Hippocampal formation (tissue), 2 donors: Measurements from ENCODE around the gene FTO.

Experiments
- DNase-seq, 2 donors: peaks; one replicate each; lab custom pipeline; 2025; lab: John Stamatoyannopoulos, UW

FTO gene

DNA sequence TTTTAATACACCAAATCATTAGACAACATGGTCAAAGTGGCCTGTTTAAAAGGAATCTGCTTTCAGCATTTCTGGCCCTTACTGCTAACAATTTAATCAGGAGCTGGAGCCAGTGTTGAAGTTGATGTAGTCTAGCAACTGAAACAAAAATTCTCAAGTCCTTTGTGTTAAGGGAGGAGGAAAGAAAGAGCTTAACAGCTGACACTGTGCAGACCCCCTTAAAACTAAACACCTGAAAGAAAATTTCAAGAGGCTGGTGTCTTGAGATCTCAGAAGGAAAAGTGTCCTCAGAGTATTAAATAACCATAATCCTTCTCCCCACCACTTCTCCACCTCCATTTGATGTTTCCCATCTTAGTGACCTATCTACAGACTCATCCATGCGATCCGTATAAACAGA is 232.1 kb downstream of the FTO start:
- DNase-seq = no peak

DNA sequence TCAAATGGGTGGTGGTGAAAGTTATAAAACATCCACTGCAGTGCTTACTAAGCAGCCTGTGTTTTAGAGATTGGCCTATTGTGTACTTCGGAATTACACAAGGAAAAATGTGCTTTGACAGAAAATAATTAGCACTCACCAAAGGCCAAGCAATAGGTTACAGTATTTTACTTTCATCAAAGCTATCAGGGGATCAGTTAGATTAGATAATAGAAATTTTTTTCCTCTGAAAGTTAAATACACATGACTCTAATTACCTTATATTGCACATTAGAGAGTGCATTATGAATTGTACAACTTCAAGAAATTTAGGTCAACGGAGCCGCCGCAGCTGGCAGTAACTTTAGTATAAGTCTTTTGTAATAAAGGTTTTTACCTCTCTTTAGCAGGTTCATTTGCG is 232.6 kb downstream of the FTO start:
- DNase-seq = no peak

DNA sequence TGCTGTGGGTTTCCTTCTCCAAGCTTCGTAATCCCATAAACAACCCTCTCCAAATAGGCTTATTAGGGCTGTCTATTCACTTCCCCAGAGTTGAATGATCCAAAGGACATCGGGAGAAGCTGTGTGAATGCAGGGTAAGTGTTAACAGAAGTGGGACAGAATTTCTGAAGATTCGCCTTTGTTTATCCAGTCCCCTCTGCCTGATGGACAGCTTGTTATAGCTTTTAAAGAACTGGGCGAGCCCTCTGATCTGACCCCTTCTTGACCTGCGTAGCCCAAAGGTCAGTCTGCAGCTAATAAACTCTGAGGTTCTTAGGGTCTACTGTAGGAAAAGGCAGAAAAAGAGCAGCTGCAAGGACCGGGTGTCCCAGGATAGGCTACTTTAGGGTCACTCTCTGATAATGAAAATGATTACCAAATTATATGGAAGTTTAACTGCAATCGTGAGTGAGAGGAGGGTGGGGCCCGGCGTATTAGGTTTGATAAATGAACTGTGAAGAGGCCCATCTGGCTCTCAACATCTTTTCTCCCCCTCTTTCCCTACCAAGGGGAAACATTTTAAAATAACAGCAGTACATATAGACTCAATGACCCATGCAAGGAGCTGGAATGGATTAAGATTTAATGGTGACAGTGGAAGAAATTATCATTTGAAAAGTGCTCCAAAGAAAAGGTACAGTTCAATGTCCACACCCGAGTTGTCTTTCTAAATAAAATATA is 233.4 kb downstream of the FTO start:
- DNase-seq = no peak

- no peak for DNase-seq
Measured at GRCh38 chr16:53944025-53944424, 240.1 kb downstream of the FTO start.

GRCh38 chr16:53945996-53946395 is 242.0 kb downstream of the FTO start:
- DNase-seq = peak in 1 of 2 donors; percentile 30

GRCh38 chr16:53946746-53947386 is 242.9 kb downstream of the FTO start:
- DNase-seq = no peak

DNA sequence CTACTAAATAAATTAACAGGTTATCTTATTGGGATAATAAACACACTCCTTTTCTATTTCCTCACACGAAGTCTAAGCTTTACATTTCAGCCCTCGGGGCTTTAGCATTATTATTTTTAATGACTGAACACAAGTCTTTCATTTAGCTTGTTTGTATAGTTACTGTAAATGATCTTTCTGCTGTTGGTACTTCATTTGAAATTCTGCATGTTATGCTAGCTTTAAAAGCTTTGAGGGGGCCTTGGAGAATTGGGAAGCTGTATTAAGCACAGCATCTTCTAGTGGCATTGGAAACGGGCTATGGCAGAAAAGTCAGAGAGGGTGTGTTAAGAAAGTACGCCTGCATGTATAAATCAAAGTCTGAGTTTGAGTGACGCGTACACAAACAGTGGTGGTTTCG is 243.7 kb downstream of the FTO start:
- DNase-seq = no peak

- DNase-seq = no peak
Measured at GRCh38 chr16:53948326-53948725, 244.4 kb downstream of the FTO start.

DNA sequence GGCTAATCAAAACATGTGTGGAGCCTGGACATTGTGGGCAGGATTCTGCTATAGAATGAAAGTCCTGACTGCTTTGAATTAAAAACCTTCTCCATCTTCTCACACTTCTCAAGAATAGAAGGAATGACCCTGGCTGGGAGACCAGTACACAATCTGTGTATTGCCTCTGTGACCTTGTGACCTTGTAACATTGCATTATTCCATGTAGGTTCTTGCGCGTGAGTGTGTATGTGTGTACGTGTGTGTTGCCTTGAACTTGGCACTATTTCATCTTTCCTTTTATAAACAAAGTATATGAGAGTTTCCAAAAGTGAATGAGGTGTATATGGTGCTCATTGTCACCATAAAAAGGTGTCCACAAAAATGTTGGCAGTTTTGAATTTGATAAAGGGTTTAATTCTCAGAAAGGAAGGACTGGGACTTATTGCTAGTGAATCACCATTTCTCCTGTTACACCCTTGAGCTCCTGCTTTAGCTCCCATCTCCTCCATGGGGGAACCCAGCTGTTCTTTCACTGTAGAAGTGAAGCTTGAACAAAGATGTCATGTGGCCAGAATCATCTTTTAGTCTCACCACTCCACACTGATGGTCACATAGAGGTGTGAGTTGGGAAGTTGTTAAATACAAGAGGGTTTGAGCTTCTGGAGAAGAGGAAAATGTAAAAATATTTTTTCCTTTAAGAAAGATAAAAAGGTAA is 244.9 kb downstream of the FTO start:
- no peak for DNase-seq

DNA sequence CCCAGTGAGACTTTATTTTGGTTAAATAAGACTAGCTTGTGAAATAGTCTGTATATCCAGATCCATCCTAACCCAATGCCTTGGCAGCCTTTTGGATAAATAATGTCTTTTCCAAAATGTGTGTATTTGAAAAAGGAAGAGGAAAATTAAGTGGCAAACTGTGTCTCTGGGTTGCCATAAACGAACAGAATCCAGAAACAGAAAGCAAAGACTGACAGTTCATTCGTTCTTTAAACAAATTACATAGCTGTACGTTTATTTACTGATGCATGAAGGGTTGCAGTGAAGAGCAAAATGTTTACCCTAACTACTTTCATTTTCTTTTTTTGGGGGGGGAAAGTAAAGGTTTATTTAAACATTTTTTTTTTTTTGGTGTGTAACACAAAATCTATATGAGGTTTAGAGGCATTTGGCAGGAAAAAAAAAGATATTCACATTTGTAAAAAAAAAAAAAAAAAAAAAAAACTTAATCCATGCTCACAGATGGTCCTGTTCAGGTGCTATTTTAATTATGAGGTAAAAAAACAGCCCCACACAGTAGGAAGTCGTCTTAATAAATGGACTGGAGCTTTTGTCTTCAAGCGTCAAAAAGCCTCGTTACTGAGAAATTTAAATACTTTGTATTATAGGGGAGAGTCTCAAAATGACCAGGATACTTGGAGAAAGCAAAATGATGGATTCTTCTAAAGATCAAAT is 245.9 kb downstream of the FTO start:
- no peak for DNase-seq

- DNase-seq = no peak
Measured at GRCh38 chr16:53950677-53951076, 246.7 kb downstream of the FTO start.

- DNase-seq = no peak
Measured at GRCh38 chr16:53952215-53953208, 248.6 kb downstream of the FTO start.

DNA sequence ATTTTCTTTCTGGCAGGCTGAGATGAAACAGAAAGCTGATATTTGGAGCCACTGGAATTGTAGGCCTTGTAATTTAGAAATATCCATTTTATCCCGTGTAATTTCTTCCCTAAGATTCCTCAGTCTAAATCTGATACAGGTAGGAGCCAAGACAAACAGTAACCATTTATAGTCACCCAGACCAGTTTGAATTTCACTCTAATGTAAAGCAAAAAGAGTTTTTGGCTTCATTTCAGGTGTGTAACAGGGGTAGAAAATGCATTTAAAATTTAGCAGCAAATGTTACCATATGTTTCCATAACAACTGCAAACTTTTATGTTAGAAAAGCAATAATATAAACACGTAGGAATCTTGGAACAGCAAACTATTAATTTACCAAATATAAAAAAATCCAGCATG is 249.4 kb downstream of the FTO start:
- DNase-seq = no peak

- no peak for DNase-seq
Measured at GRCh38 chr16:53955221-53955875, 251.4 kb downstream of the FTO start.

DNA sequence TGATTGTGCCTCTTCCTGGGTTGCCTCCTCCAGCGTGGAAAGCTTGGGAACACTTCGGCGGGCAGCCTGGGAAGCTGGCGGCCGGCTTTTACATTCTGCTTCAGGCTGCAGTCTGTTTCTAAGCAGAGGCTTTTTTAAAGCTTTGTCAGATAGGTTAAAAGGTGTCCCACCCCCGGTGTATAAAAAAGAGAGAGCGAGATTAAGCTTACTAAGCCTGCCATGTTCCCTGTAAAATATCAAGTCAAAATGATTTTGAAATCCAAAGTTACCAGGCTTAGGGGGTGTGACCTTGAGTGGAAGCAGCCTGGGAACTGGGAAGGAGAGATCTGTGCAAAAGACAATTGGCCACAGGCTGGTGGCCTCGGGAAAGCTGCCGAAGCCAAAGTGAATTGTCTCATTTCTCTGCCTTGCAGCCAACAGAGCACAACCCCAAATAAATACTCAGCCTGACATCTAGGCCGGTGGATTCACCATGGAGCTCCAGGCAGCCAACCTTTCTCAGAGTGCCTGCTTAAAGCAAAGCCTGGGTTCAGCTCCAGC is 254.5 kb downstream of the FTO start:
- no peak for DNase-seq

- DNase-seq = no peak
Measured at GRCh38 chr16:53960050-53960812, 256.3 kb downstream of the FTO start.

GRCh38 chr16:53960954-53961616 is 257.1 kb downstream of the FTO start:
- DNase-seq = no peak

DNA sequence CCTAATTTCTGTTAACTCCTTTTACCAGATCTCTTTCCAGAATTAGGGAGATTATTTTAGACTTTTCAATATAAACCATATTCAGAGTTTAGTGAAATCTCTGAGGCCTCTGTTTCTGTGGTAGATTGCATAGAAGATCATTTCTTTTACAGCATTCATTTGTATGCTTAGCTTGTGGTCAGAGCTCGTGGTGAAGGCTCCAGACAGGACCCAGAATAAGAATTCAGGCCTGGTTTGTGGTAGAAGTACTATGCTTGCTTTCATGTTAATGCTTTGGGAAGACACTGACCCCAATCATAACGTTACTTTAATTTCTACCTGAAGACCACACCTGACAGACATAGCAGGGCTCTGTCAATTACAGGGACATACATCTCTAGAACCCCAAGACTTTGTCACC is 258.1 kb downstream of the FTO start:
- DNase-seq = no peak

DNA sequence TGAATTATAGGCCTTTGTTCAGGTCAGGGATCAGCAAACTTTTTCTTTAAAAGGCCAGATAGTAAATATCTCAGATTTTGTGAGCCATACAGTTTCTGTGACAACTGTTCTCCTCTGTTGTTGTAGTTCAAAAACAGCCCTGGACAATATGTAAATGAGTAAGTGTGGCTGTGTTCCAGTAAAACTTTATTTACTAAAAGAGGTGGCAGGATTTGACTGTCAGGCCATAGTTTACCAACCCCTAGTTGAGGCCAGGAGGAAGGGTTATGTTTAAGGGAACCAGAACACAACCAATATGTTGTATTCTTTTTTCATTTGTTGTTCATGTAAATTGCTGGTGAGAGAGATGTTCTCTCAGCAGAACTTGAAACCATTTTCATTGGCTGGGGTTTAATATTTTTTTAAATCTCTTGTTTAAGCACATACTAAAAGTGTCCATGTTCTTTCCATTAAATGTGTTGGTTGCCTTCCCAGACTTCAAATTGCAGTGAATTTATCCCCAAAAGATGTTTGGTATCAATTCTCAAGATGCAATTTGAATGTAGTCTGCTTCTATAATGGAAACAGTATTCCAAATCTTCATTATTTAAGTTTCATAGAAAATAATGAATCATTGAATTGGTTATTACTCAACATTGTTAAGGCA is 260.3 kb downstream of the FTO start:
- no peak for DNase-seq
